ENCODE data around the gene PAK1. TPM values are rescaled to one million over a fixed set of nuclear protein-coding genes. Genes with fewer than 3 reads are reported as not detected.

Gene PAK1
- total and polyA plus RNA-seq, 2 of the 8 experiments (the other 6 are each of a cell fraction or from before 2014, with no cell fraction given): 87.7 to 151 TPM

GRCh38 chr11:77431813-77432212, 42.1 kb downstream of the PAK1 start:
- H3K9me3 ChIP-seq (ENCODE audit: insufficient read depth in 2 of 2, low read depth in 1 of 2, low read length in 1 of 2): no peaks in the 10 kb centered on the region
- POLR2A ChIA-PET (ENCODE audit: partially characterized antibody): interaction anchor here (1.7 kb wide), 1 partner anchor 9 kb away, joined by 6 read pairs; no protein-coding TSS in a partner anchor
- H4K8ac ChIP-seq (ENCODE audit: extremely low read depth, insufficient read depth, low read length): no peak overlapping the region
- H3K79me1 ChIP-seq (ENCODE audit: low read depth, low read length): no peaks in the 10 kb centered on the region; the same call in 1 of the 2 replicates
- peaks cover 0 to 4% of the 10 kb centered on the region in 2 experiments for H4K20me1 ChIP-seq (replicated peaks in 1 of 2; ENCODE audit: control insufficient read depth in 1 of 2, insufficient read depth in 2 of 2, low read length in 2 of 2)
- H3K27me3 ChIP-seq (replicated peaks in 1 of 4; ENCODE audit: control insufficient read depth in 3 of 4, extremely low read depth in 1 of 4, insufficient read depth in 3 of 4, low read length in 3 of 4): no peaks in the 10 kb centered on the region
- H3K27ac ChIP-seq (ENCODE audit: low read depth, low read length): no peak overlapping the region
- H2BK120ac ChIP-seq (replicated peaks; ENCODE audit: low read depth, low read length): no peak overlapping the region
- FAIRE-seq (no peak), DNase-seq (ENCODE audit: low read depth in 1 of 2, low spot score in 2 of 2) (no peak)
- H4K5ac ChIP-seq (ENCODE audit: insufficient read length, low read depth, low read length): no peak overlapping the region
- peaks cover 0 to 3% (median 0%) of the 10 kb centered on the region in 4 experiments; a peak in 1 of 7 replicates for H3K4me1 ChIP-seq (replicated peaks in 1 of 4; ENCODE audit: control insufficient read depth in 3 of 4, insufficient read depth in 4 of 4, low read length in 3 of 4)
- H3K23ac ChIP-seq (ENCODE audit: insufficient read length): no peak overlapping the region
- CTCF ChIA-PET (ENCODE audit: partially characterized antibody): interaction anchor here (1.1 to 2.7 kb wide), 4 partner anchors 57 to 188 kb away, joined by 3 to 8 read pairs (median 4); no protein-coding TSS in a partner anchor
- H3K36me3 ChIP-seq (ENCODE audit: control insufficient read depth in 2 of 4, insufficient read depth in 4 of 4, low read length in 3 of 4): no peaks in the 10 kb centered on the region
- H2BK20ac ChIP-seq (ENCODE audit: low read length): no peak overlapping the region
- H2AFZ ChIP-seq (ENCODE audit: low read length): no peak overlapping the region
- H3K79me2 ChIP-seq (ENCODE audit: control insufficient read depth in 1 of 2, insufficient read depth in 2 of 2, low read length in 2 of 2): peaks cover 0 to 88% of the 10 kb centered on the region in 2 experiments; a peak in 2 of 4 replicates
- no peak overlapping the region for H2BK12ac ChIP-seq (ENCODE audit: low read depth, low read length)
- 79% methylated on average over 1 of the region's 1 CpG; no CpG with 5 or more reads in 1 of the 2 experiments for WGBS, 2 experiments (ENCODE audit: extremely low coverage in 1 of 2, insufficient coverage in 1 of 2, insufficient read length in 1 of 2, insufficient replicate concordance in 2 of 2, low coverage in 1 of 2, low lambda C conversion rate in 2 of 2, missing lambda C conversion rate in 1 of 2)
- H3K4me3 ChIP-seq (ENCODE audit: extremely low read depth in 1 of 4, insufficient read depth in 2 of 4, low read depth in 3 of 4, low read length in 4 of 4): no peak overlapping the region
- H3K56ac ChIP-seq (replicated peaks; ENCODE audit: insufficient read length, low read depth, low read length): no peak overlapping the region
- no peak for TF ChIP-seq GTF2F1 (IDR thresholded peaks at IDR 0.05; ENCODE audit: borderline replicate concordance, low read depth, low read length)
- no peak for TF ChIP-seq RFX5 (IDR thresholded peaks at IDR 0.05; ENCODE audit: borderline replicate concordance, low read depth, low read length)
- TF ChIP-seq RAD21 (IDR thresholded peaks at IDR 0.05 in 1 of 2, conservative IDR thresholded peaks at IDR 0.05 in 1 of 2; ENCODE audit: low read depth in 2 of 2, low read length in 2 of 2): no peak
- H2BK15ac ChIP-seq (ENCODE audit: low read length): no peak overlapping the region
- H3K9ac ChIP-seq (replicated peaks in 1 of 4; ENCODE audit: extremely low read depth in 1 of 4, low read depth in 3 of 4, low read length in 3 of 4): no peak overlapping the region
- H2AK5ac ChIP-seq (ENCODE audit: low read depth, low read length): no peak overlapping the region
- no peak overlapping the region for H4K91ac ChIP-seq (replicated peaks; ENCODE audit: insufficient read length, low read length)
- no peak overlapping the region for H3K14ac ChIP-seq (ENCODE audit: insufficient read length)
- H3K4me2 ChIP-seq (ENCODE audit: insufficient read depth in 1 of 2, low read depth in 2 of 2, low read length in 2 of 2): no peak overlapping the region
- no peak overlapping the region for H3K4ac ChIP-seq (replicated peaks; ENCODE audit: insufficient read length, low read depth, low read length)
- H3K23me2 ChIP-seq (ENCODE audit: low read depth, low read length): no peaks in the 10 kb centered on the region
- H2BK5ac ChIP-seq (ENCODE audit: low read depth, low read length): no peak overlapping the region
- H3K18ac ChIP-seq (ENCODE audit: extremely low read depth, low read length): no peak overlapping the region
